ENCODE data around the gene CSK.

- no peak for TF ChIP-seq JUND (IDR thresholded peaks at IDR 0.05)
- TF ChIP-seq RAD21 (IDR thresholded peaks at IDR 0.05; ENCODE audit: low read length) = no peak
- no peak for TF ChIP-seq CTCF (IDR thresholded peaks at IDR 0.05)
- no peak for TF ChIP-seq EP300 (IDR thresholded peaks at IDR 0.05; ENCODE audit: borderline replicate concordance in 1 of 2, low read depth in 1 of 2, low read length in 1 of 2)
- TF ChIP-seq MXI1 (IDR thresholded peaks at IDR 0.05; ENCODE audit: low read depth, low read length) = no peak
- no peak for TF ChIP-seq TAF1 (IDR thresholded peaks at IDR 0.05; ENCODE audit: borderline replicate concordance, low read depth, low read length)
- TF ChIP-seq EZH2phosphoT487 (IDR thresholded peaks at IDR 0.05; ENCODE audit: borderline replicate concordance, low read depth) = no peak
- TF ChIP-seq GATA2 (CRISPR knock-in tag; IDR thresholded peaks at IDR 0.05) = no peak
- no peak for TF ChIP-seq MAX (IDR thresholded peaks at IDR 0.05; ENCODE audit: low read depth)
- TF ChIP-seq USF1 (IDR thresholded peaks at IDR 0.05; ENCODE audit: borderline replicate concordance, low read depth) = no peak
- no peak for TF ChIP-seq FOXM1 (IDR thresholded peaks at IDR 0.05; ENCODE audit: low read depth)
- no peak for TF ChIP-seq CHD2 (IDR thresholded peaks at IDR 0.05; ENCODE audit: low read length, partially characterized antibody)
- no peak for TF ChIP-seq IRF3 (IDR thresholded peaks at IDR 0.05; ENCODE audit: low read depth, low read length)
Observed at GRCh38 chr15:74788683-74789151, 6.8 kb downstream of the CSK start.
